GM12892 (cell line): Measurements from ENCODE around the gene CDH22.

Source experiments
- POLR2A ChIP-seq: IDR thresholded peaks from 2 replicates; pipeline ENCODE4 v1.6.1; 2011; ENCODE audit warnings: low read depth, low read length, control low read depth
- POLR2AphosphoS5 ChIP-seq: IDR thresholded peaks from 2 replicates; pipeline ENCODE4 v1.6.1; 2011; ENCODE audit warnings: low read depth, low read length, control low read depth
- TAF1 ChIP-seq: IDR thresholded peaks from 2 replicates; pipeline ENCODE4 v1.6.1; 2011; ENCODE audit warnings: low read depth, mild to moderate bottlenecking, control low read depth, low read length, borderline replicate concordance

- TF ChIP-seq TAF1 (no peak), POLR2AphosphoS5 (no peak), POLR2A (no peak)
These were observed 19.3 kb upstream of the CDH22 start for GRCh38 chr20:46327557-46327956.
